ENCODE results near the gene LONP2.

GRCh38 chr16:48244863-48245195, 729 bp downstream of the LONP2 start:
- TF ChIP-seq CTCF (IDR thresholded peaks at IDR 0.05; ENCODE audit: insufficient read depth, low read depth, low read length) (no peak), EZH2 (IDR thresholded peaks at IDR 0.05; ENCODE audit: insufficient read depth, low read length) (no peak)

Measured in astrocyte (in vitro differentiated cells and primary cell).